ENCODE results near the gene UBR3.

Gene UBR3

GRCh38 chr2:170063456-170064235 lies 236.4 kb downstream of the UBR3 start:
- peaks cover 55% of the 10 kb centered on the region for H3K36me3 ChIP-seq (ENCODE audit: insufficient read depth, low read length)
- no peaks in the 10 kb centered on the region for H3K27me3 ChIP-seq (ENCODE audit: control insufficient read depth, insufficient read depth, low read length)
- H3K4me2 ChIP-seq (ENCODE audit: low read length): no peak overlapping the region
- H3K4me1 ChIP-seq (ENCODE audit: control insufficient read depth, insufficient read depth, low read length): no peaks in the 10 kb centered on the region
- no peaks in the 10 kb centered on the region for H3K9me3 ChIP-seq (replicated peaks; ENCODE audit: low read length)
- no peak overlapping the region for H3K4me3 ChIP-seq (ENCODE audit: low read length)
- no peak overlapping the region for H3K9ac ChIP-seq (ENCODE audit: low read depth, low read length)

- Histone ChIP-seq H3K4me1 (ENCODE audit: control insufficient read depth, insufficient read depth, low read length) (peaks cover 7% of the 10 kb centered on the region), H3K4me2 (ENCODE audit: low read length) (no peak overlapping the region), H3K9ac (ENCODE audit: low read depth, low read length) (no peak overlapping the region), H3K9me3 (replicated peaks; ENCODE audit: low read length) (no peaks in the 10 kb centered on the region), H3K36me3 (ENCODE audit: insufficient read depth, low read length) (peaks cover 41% of the 10 kb centered on the region), H3K4me3 (ENCODE audit: low read length) (no peak overlapping the region), H3K27me3 (ENCODE audit: control insufficient read depth, insufficient read depth, low read length) (no peaks in the 10 kb centered on the region)
Measured at GRCh38 chr2:170070778-170071177, 243.5 kb downstream of the UBR3 start.

GRCh38 chr2:170073288-170073687 lies 246.0 kb downstream of the UBR3 start:
- no peaks in the 10 kb centered on the region for H3K27me3 ChIP-seq (ENCODE audit: control insufficient read depth, insufficient read depth, low read length)
- peaks cover 45% of the 10 kb centered on the region for H3K36me3 ChIP-seq (ENCODE audit: insufficient read depth, low read length)
- H3K9me3 ChIP-seq (replicated peaks; ENCODE audit: low read length): no peaks in the 10 kb centered on the region
- H3K4me3 ChIP-seq (ENCODE audit: low read length): no peak overlapping the region
- no peak overlapping the region for H3K9ac ChIP-seq (ENCODE audit: low read depth, low read length)
- peaks cover 7% of the 10 kb centered on the region for H3K4me1 ChIP-seq (ENCODE audit: control insufficient read depth, insufficient read depth, low read length)
- peak overlapping the region; percentile 4 for H3K4me2 ChIP-seq (ENCODE audit: low read length)

GRCh38 chr2:170076189-170076588 lies 248.9 kb downstream of the UBR3 start:
- Histone ChIP-seq H3K9me3 (replicated peaks; ENCODE audit: low read length) (no peaks in the 10 kb centered on the region), H3K4me1 (ENCODE audit: control insufficient read depth, insufficient read depth, low read length) (peaks cover 7% of the 10 kb centered on the region), H3K4me2 (ENCODE audit: low read length) (no peak overlapping the region), H3K27me3 (ENCODE audit: control insufficient read depth, insufficient read depth, low read length) (no peaks in the 10 kb centered on the region), H3K4me3 (ENCODE audit: low read length) (no peak overlapping the region), H3K9ac (ENCODE audit: low read depth, low read length) (no peak overlapping the region), H3K36me3 (ENCODE audit: insufficient read depth, low read length) (peaks cover 31% of the 10 kb centered on the region)

- no peak overlapping the region for H3K4me3 ChIP-seq (ENCODE audit: low read length)
- H3K4me2 ChIP-seq (ENCODE audit: low read length): no peak overlapping the region
- peaks cover 45% of the 10 kb centered on the region for H3K36me3 ChIP-seq (ENCODE audit: insufficient read depth, low read length)
- peaks cover 7% of the 10 kb centered on the region for H3K4me1 ChIP-seq (ENCODE audit: control insufficient read depth, insufficient read depth, low read length)
- no peaks in the 10 kb centered on the region for H3K27me3 ChIP-seq (ENCODE audit: control insufficient read depth, insufficient read depth, low read length)
- no peak overlapping the region for H3K9ac ChIP-seq (ENCODE audit: low read depth, low read length)
- no peaks in the 10 kb centered on the region for H3K9me3 ChIP-seq (replicated peaks; ENCODE audit: low read length)
Measured at GRCh38 chr2:170077830-170078569, 250.7 kb downstream of the UBR3 start.

GRCh38 chr2:170084820-170085491 lies 257.7 kb downstream of the UBR3 start:
- Histone ChIP-seq H3K9ac (ENCODE audit: low read depth, low read length) (no peak overlapping the region), H3K4me3 (ENCODE audit: low read length) (no peak overlapping the region), H3K36me3 (ENCODE audit: insufficient read depth, low read length) (peaks cover 45% of the 10 kb centered on the region), H3K9me3 (replicated peaks; ENCODE audit: low read length) (no peaks in the 10 kb centered on the region), H3K27me3 (ENCODE audit: control insufficient read depth, insufficient read depth, low read length) (no peaks in the 10 kb centered on the region), H3K4me2 (ENCODE audit: low read length) (no peak overlapping the region), H3K4me1 (ENCODE audit: control insufficient read depth, insufficient read depth, low read length) (no peaks in the 10 kb centered on the region)

- Histone ChIP-seq H3K4me2 (ENCODE audit: low read length) (no peak overlapping the region), H3K9me3 (replicated peaks; ENCODE audit: low read length) (no peaks in the 10 kb centered on the region), H3K4me3 (ENCODE audit: low read length) (no peak overlapping the region), H3K27me3 (ENCODE audit: control insufficient read depth, insufficient read depth, low read length) (no peaks in the 10 kb centered on the region), H3K4me1 (ENCODE audit: control insufficient read depth, insufficient read depth, low read length) (no peaks in the 10 kb centered on the region), H3K36me3 (ENCODE audit: insufficient read depth, low read length) (peaks cover 38% of the 10 kb centered on the region), H3K9ac (ENCODE audit: low read depth, low read length) (no peak overlapping the region)
Measured at GRCh38 chr2:170086117-170086688, 258.9 kb downstream of the UBR3 start.

- Histone ChIP-seq H3K9me3 (replicated peaks; ENCODE audit: low read length) (no peaks in the 10 kb centered on the region), H3K4me1 (ENCODE audit: control insufficient read depth, insufficient read depth, low read length) (no peaks in the 10 kb centered on the region), H3K27me3 (ENCODE audit: control insufficient read depth, insufficient read depth, low read length) (no peaks in the 10 kb centered on the region), H3K4me2 (ENCODE audit: low read length) (no peak overlapping the region), H3K9ac (ENCODE audit: low read depth, low read length) (no peak overlapping the region), H3K36me3 (ENCODE audit: insufficient read depth, low read length) (peaks cover 33% of the 10 kb centered on the region), H3K4me3 (ENCODE audit: low read length) (no peak overlapping the region)
Measured at GRCh38 chr2:170086751-170087412, 259.6 kb downstream of the UBR3 start.

GRCh38 chr2:170087413-170087793 lies 260.1 kb downstream of the UBR3 start:
- Histone ChIP-seq H3K4me1 (ENCODE audit: control insufficient read depth, insufficient read depth, low read length) (no peaks in the 10 kb centered on the region), H3K27me3 (ENCODE audit: control insufficient read depth, insufficient read depth, low read length) (no peaks in the 10 kb centered on the region), H3K4me2 (ENCODE audit: low read length) (no peak overlapping the region), H3K36me3 (ENCODE audit: insufficient read depth, low read length) (peaks cover 30% of the 10 kb centered on the region), H3K9me3 (replicated peaks; ENCODE audit: low read length) (no peaks in the 10 kb centered on the region), H3K4me3 (ENCODE audit: low read length) (no peak overlapping the region), H3K9ac (ENCODE audit: low read depth, low read length) (no peak overlapping the region)

GRCh38 chr2:170088776-170089175 lies 261.5 kb downstream of the UBR3 start:
- no peaks in the 10 kb centered on the region for H3K9me3 ChIP-seq (replicated peaks; ENCODE audit: low read length)
- no peak overlapping the region for H3K9ac ChIP-seq (ENCODE audit: low read depth, low read length)
- no peak overlapping the region for H3K4me2 ChIP-seq (ENCODE audit: low read length)
- H3K4me3 ChIP-seq (ENCODE audit: low read length): no peak overlapping the region
- H3K27me3 ChIP-seq (ENCODE audit: control insufficient read depth, insufficient read depth, low read length): no peaks in the 10 kb centered on the region
- no peaks in the 10 kb centered on the region for H3K4me1 ChIP-seq (ENCODE audit: control insufficient read depth, insufficient read depth, low read length)
- H3K36me3 ChIP-seq (ENCODE audit: insufficient read depth, low read length): peaks cover 16% of the 10 kb centered on the region

- H3K9ac ChIP-seq (ENCODE audit: low read depth, low read length): no peak overlapping the region
Measured at GRCh38 chr2:170090229-170090628, 263.0 kb downstream of the UBR3 start.

More at GRCh38 chr2:170090229-170090628, 263.0 kb downstream of the UBR3 start:
- no peaks in the 10 kb centered on the region for H3K4me1 ChIP-seq (ENCODE audit: control insufficient read depth, insufficient read depth, low read length)
- no peak overlapping the region for H3K4me2 ChIP-seq (ENCODE audit: low read length)
- no peak overlapping the region for H3K4me3 ChIP-seq (ENCODE audit: low read length)
- no peaks in the 10 kb centered on the region for H3K27me3 ChIP-seq (ENCODE audit: control insufficient read depth, insufficient read depth, low read length)
- no peaks in the 10 kb centered on the region for H3K9me3 ChIP-seq (replicated peaks; ENCODE audit: low read length)
- peaks cover 2% of the 10 kb centered on the region for H3K36me3 ChIP-seq (ENCODE audit: insufficient read depth, low read length)
